Heart left ventricle (tissue), 16 donors: Measurements from ENCODE around the gene KDM4B. TPM values are rescaled to one million over a fixed set of nuclear protein-coding genes. Genes with fewer than 3 reads are reported as not detected.

Source experiments
- ATAC-seq, 4 donors: fragments of 200-7000 bp; cut with Tn5 transposase; one replicate each; pipeline ENCODE4 v1.9.1; 2020 to 2022; ENCODE audit warnings: moderate library complexity in 4 of 4, mild to moderate bottlenecking in 3 of 4, moderate number of reproducible peaks in 1 of 4
- DNase-seq, 5 donors: peaks; one replicate each; pipeline ENCODE4 v3.0.0-alpha.2; 2020
- H3K27ac ChIP-seq, 12 donors: fragments of 200-600 bp; sonication (generic) in 4 of 12; one replicate each; pipeline versions ENCODE4 v1.5.0 to v1.8.0; 2016 to 2022; ENCODE audit warnings: mild to moderate bottlenecking in 2 of 12
- H3K27me3 ChIP-seq, 9 donors: fragments of 200-600 bp; sonication (generic) in 2 of 9; one replicate each; pipeline versions ENCODE4 v1.5.1 to v1.8.0; 2016 to 2022; ENCODE audit warnings: mild to moderate bottlenecking in 3 of 9
- H3K36me3 ChIP-seq, 9 donors: fragments of 200-600 bp; sonication (generic) in 2 of 9; one replicate each; pipeline versions ENCODE4 v1.5.0 to v1.8.0; 2018 to 2022; ENCODE audit warnings: mild to moderate bottlenecking in 2 of 9
- H3K4me1 ChIP-seq, 12 donors: fragments of 200-600 bp; sonication (generic) in 4 of 12; one replicate each; pipeline versions ENCODE4 v1.5.0 to v1.8.0; 2016 to 2022; ENCODE audit warnings: mild to moderate bottlenecking in 3 of 12
- H3K4me3 ChIP-seq, 12 donors: fragments of 200-600 bp; sonication (generic) in 4 of 12; one replicate each; pipeline versions ENCODE4 v1.5.0 to v1.8.0; 2017 to 2022; ENCODE audit warnings: mild to moderate bottlenecking in 9 of 12, moderate library complexity in 4 of 12
- H3K9me3 ChIP-seq, 12 donors: fragments of 200-600 bp; sonication (generic) in 4 of 12; one replicate each; pipeline versions ENCODE4 v1.5.0 to v1.8.0; 2016 to 2022; ENCODE audit warnings: mild to moderate bottlenecking in 1 of 12
- CTCF ChIP-seq, 12 donors: fragments of 200-600 bp; sonication (generic) in 4 of 12; IDR thresholded peaks; one replicate each; pipeline versions ENCODE4 v1.5.0 to v1.8.0; 2018 to 2022; ENCODE audit warnings: antibody characterized with exemption in 12 of 12, mild to moderate bottlenecking in 5 of 12
- POLR2A ChIP-seq, 2 donors: fragments of 450-650 bp; IDR thresholded peaks; one replicate each; pipeline ENCODE4 v1.6.1; 2017; ENCODE audit warnings: antibody characterized with exemption in 2 of 2, mild to moderate bottlenecking in 2 of 2, moderate library complexity in 2 of 2
- WGBS, 4 donors: extraction: QIAGEN DNeasy Blood & Tissue Kit in 2 of 4; methylation state at CpG; one replicate each; pipeline versions ENCODE4 v1.1.5 to v1.1.7; 2013 to 2018; 5-methylcytosine and 5-hydroxymethylcytosine counted together
- intact Hi-C, 10 donors: fragments of 100-400 bp; cut with DNase I; formaldehyde crosslinking; loops; one replicate each; pipeline versions ENCODE4 v1.11.1 to v1.14.2; 2022
- polyA plus RNA-seq, 2 donors: library from polyadenylated mRNA; stranded (reverse); fragments of 200-250 nt; gene quantifications; one replicate each; pipeline ENCODE4 v1.2.3, GENCODE V29; 2013
- total RNA-seq, 9 donors: library from RNA; depleted of rRNA in 2 of 9; stranded (reverse); fragments of >200 nt in 2 of 9; fragmentation: NEBNext Ultra II Directional in 3 of 9; extraction: Animal tissue kit (Norgen Biotek cat#: 25700) in 3 of 9; gene quantifications; one replicate each; pipeline versions ENCODE4 v1.1.0 to v1.2.4, GENCODE V29; 2016 to 2023
- donor health status: ischemic (EF 13 %, LVEDD 7.1; RV severe dilation, severe dysfunction).
- donor health status: healthy with polysubstance abuse.
- donor health status: DM: no; HTN: yes; CAD: no.
- donor health status: DM: no; HTN: no; CAD: no.
- donor health status: ischemic (EF 25% LVEDD 6.9; RV normal size, moderate dysfunction).
- donor health status: ischemic (EF 25% LVEDD 5.7; RV mildly dilated, moderate dysfunction).
- donor health status: healthy.
- donor health status: DM: yes; HTN: yes; CAD: no.
- donor health status: ischemic (EF 35%, LVEDD 5.7; RV mildly dilated, moderate dysfunction).
- donor health status: nonischemic (EF 11% LVEDD 7.7; RV severe dilation, severe dysfunction).
- donor health status: DM: yes; HTN: yes; CAD: no.
- donor health status: PGD.
- donor health status: ischemic (EF 29% LVEDD 5.4; RV normal size, mild dysfunction).
- donor health status: nonischemic (EF 23%, LVEDD 6.1; RV moderate dilation, normal function).

The KDM4B gene
- total and polyA plus RNA-seq, 11 donors = 21.5 to 36.5 (median 27.2) TPM

- no peak for TF ChIP-seq POLR2A (IDR thresholded peaks at IDR 0.05)
- Histone ChIP-seq H3K4me1 (peaks cover 0 to 2% (median 0%) of the 10 kb centered on the region in 12 donors), H3K9me3 (no peaks in the 10 kb centered on the region), H3K36me3 (peaks cover 0 to 23% (median 11%) of the 10 kb centered on the region in 9 donors), H3K27ac (no peak overlapping the region), H3K27me3 (no peaks in the 10 kb centered on the region), H3K4me3 (no peak overlapping the region)
- no peak for DNase-seq
- 89 to 96% (median 94%) methylated on average over 6 of the region's 6 CpGs for WGBS, 4 donors
- intact Hi-C loops = no loop called here
- ATAC-seq = no peak
Measured at GRCh38 chr19:5000120-5000611, 31.3 kb downstream of the KDM4B start.

GRCh38 chr19:5001615-5002014 is 32.7 kb downstream of the KDM4B start:
- H3K4me1 ChIP-seq = peaks cover 0 to 11% (median 0%) of the 10 kb centered on the region in 12 donors
- H3K4me3 ChIP-seq = no peak overlapping the region
- 71 to 74% (median 73%) methylated on average over 3 of the region's 3 CpGs for WGBS, 4 donors
- intact Hi-C loops = no loop called here
- no peaks in the 10 kb centered on the region for H3K9me3 ChIP-seq
- H3K36me3 ChIP-seq = peaks cover 0 to 18% (median 4%) of the 10 kb centered on the region in 9 donors
- peak; percentile 36 to 64 (median 46) for TF ChIP-seq CTCF (IDR thresholded peaks at IDR 0.05)
- no peak for TF ChIP-seq POLR2A (IDR thresholded peaks at IDR 0.05)
- H3K27me3 ChIP-seq = no peaks in the 10 kb centered on the region
- ATAC-seq = no peak
- no peak overlapping the region for H3K27ac ChIP-seq
- DNase-seq = peak in 1 of 5 donors; percentile 18

GRCh38 chr19:5002143-5002542 is 33.2 kb downstream of the KDM4B start:
- peak in 1 of 5 donors; percentile 2 for DNase-seq
- Histone ChIP-seq H3K4me3 (no peak overlapping the region), H3K27me3 (no peaks in the 10 kb centered on the region), H3K36me3 (peaks cover 0 to 13% (median 3%) of the 10 kb centered on the region in 9 donors), H3K9me3 (no peaks in the 10 kb centered on the region), H3K4me1 (peaks cover 0 to 13% (median 0%) of the 10 kb centered on the region in 12 donors), H3K27ac (no peak overlapping the region)
- TF ChIP-seq CTCF (IDR thresholded peaks at IDR 0.05) = no peak
- TF ChIP-seq POLR2A (IDR thresholded peaks at IDR 0.05) = no peak
- ATAC-seq = no peak
- WGBS, 4 donors = 93 to 97% (median 94%) methylated on average over 4 of the region's 4 CpGs
- intact Hi-C loops = no loop called here

- Histone ChIP-seq H3K4me1 (peaks cover 0 to 13% (median 0%) of the 10 kb centered on the region in 12 donors), H3K27me3 (no peaks in the 10 kb centered on the region), H3K36me3 (peaks cover 0 to 4% (median 0%) of the 10 kb centered on the region in 9 donors), H3K27ac (no peak overlapping the region), H3K9me3 (peaks cover 0 to 9% (median 0%) of the 10 kb centered on the region in 12 donors), H3K4me3 (no peak overlapping the region)
- DNase-seq (no peak), ATAC-seq (no peak)
- intact Hi-C loops = no loop called here
- WGBS, 4 donors = 92 to 94% (median 93%) methylated on average over 18 of the region's 18 CpGs
- TF ChIP-seq POLR2A (IDR thresholded peaks at IDR 0.05) (no peak), CTCF (IDR thresholded peaks at IDR 0.05) (no peak)
Measured at GRCh38 chr19:5003781-5004180, 34.9 kb downstream of the KDM4B start.

- ATAC-seq = no peak
- H3K4me1 ChIP-seq = peaks cover 0 to 13% (median 0%) of the 10 kb centered on the region in 12 donors
- no peaks in the 10 kb centered on the region for H3K27me3 ChIP-seq
- TF ChIP-seq CTCF (IDR thresholded peaks at IDR 0.05) = no peak
- no peak for TF ChIP-seq POLR2A (IDR thresholded peaks at IDR 0.05)
- intact Hi-C loops = no loop called here
- H3K36me3 ChIP-seq = no peaks in the 10 kb centered on the region
- 76 to 84% (median 83%) methylated on average over 2 to 5 of the region's 5 CpGs for WGBS, 4 donors
- no peak overlapping the region for H3K4me3 ChIP-seq
- DNase-seq = no peak
- H3K27ac ChIP-seq = no peak overlapping the region
- H3K9me3 ChIP-seq = peaks cover 0 to 9% (median 0%) of the 10 kb centered on the region in 12 donors
Measured at GRCh38 chr19:5005096-5005495, 36.2 kb downstream of the KDM4B start.
